Measurements from ENCODE around the gene TPST1.

- TF ChIP-seq CTCF (IDR thresholded peaks at IDR 0.05) (no peak), POLR2A (IDR thresholded peaks at IDR 0.05) (no peak)
These were observed 53.3 kb downstream of the TPST1 start for GRCh38 chr7:66258409-66258808.

Data from thyroid gland (tissue), 4 donors.